DND-41 (cell line): ENCODE results near the gene ILK.

Source experiments
- ATAC-seq: fragments of 200-7000 bp; cut with Tn5 transposase; 3 replicates; pipeline ENCODE4 v1.9.1; 2021; ENCODE audit warnings: low read depth; ENCODE audit not compliant: insufficient read depth
- DNase-seq: peaks from one replicate; pipeline ENCODE4 v3.0.0-alpha.2; 2020
- H2AFZ ChIP-seq: 2 replicates; pipeline ENCODE4 v1.6.0; 2012; ENCODE audit warnings: low read depth, low read length
- H3K27ac ChIP-seq: 2 replicates; pipeline ENCODE4 v1.5.1; 2012; ENCODE audit warnings: low read length, inconsistent platforms
- H3K27me3 ChIP-seq: fragments of 200-600 bp; sonication (generic); 2 replicates; pipeline ENCODE4 v1.6.0; 2012; ENCODE audit warnings: low read length, mild to moderate bottlenecking, inconsistent platforms; ENCODE audit not compliant: insufficient read depth, poor library complexity
- H3K36me3 ChIP-seq: 2 replicates; pipeline ENCODE4 v1.5.1; 2012; ENCODE audit warnings: low read length, inconsistent platforms; ENCODE audit not compliant: insufficient read depth
- H3K4me1 ChIP-seq: 2 replicates; pipeline ENCODE4 v1.5.1; 2012; ENCODE audit warnings: mild to moderate bottlenecking, low read length; ENCODE audit not compliant: insufficient read depth
- H3K4me2 ChIP-seq: 2 replicates; pipeline ENCODE4 v1.6.0; 2012; ENCODE audit warnings: mild to moderate bottlenecking, moderate library complexity, low read length, inconsistent platforms; ENCODE audit not compliant: insufficient read depth
- H3K4me3 ChIP-seq, 2 experiments: fragments of 200-600 bp in 1 of 2; shearing (Covaris generic) in 1 of 2; 2 replicates each; pipeline ENCODE4 v1.5.1; 2012 to 2016; ENCODE audit warnings: inconsistent platforms in 2 of 2, low read length in 2 of 2, mild to moderate bottlenecking in 2 of 2, low read depth in 1 of 2, moderate library complexity in 1 of 2
- H3K79me2 ChIP-seq: 2 replicates; pipeline ENCODE4 v1.6.0; 2012; ENCODE audit warnings: low read length, inconsistent platforms; ENCODE audit not compliant: insufficient read depth
- H3K9ac ChIP-seq: 2 replicates; pipeline ENCODE4 v1.6.0; 2012; ENCODE audit warnings: low read depth, mild to moderate bottlenecking, inconsistent platforms, low read length, moderate library complexity
- H3K9me3 ChIP-seq: 2 replicates; pipeline ENCODE4 v1.5.1; 2012; ENCODE audit warnings: low read length, moderate library complexity, mild to moderate bottlenecking, inconsistent platforms; ENCODE audit not compliant: insufficient read depth, severe bottlenecking
- H4K20me1 ChIP-seq: 2 replicates; pipeline ENCODE4 v1.6.0; 2012; ENCODE audit warnings: low read length; ENCODE audit not compliant: insufficient read depth
- CTCF ChIP-seq: IDR thresholded peaks from 2 replicates; pipeline ENCODE4 v1.5.1; 2012; ENCODE audit warnings: borderline replicate concordance, low read length, moderate library complexity, mild to moderate bottlenecking; ENCODE audit not compliant: poor library complexity, severe bottlenecking; ENCODE audit errors: extremely low read depth
- EZH2 ChIP-seq: IDR thresholded peaks from 3 replicates; pipeline ENCODE4 v1.6.1; 2012; ENCODE audit warnings: borderline replicate concordance, low read depth, mild to moderate bottlenecking, moderate library complexity, low read length, inconsistent platforms; ENCODE audit not compliant: severe bottlenecking

Gene ILK

GRCh38 chr11:6576471-6577373, 26.9 kb upstream of the ILK start:
- Histone ChIP-seq H3K4me3 (no peak overlapping the region), H3K27ac (no peak overlapping the region), H3K4me2 (no peak overlapping the region), H4K20me1 (no peaks in the 10 kb centered on the region), H3K9me3 (no peaks in the 10 kb centered on the region), H3K27me3 (no peaks in the 10 kb centered on the region), H3K4me1 (no peaks in the 10 kb centered on the region), H3K79me2 (no peaks in the 10 kb centered on the region), H2AFZ (no peak overlapping the region), H3K36me3 (no peaks in the 10 kb centered on the region; the same call in 1 of the 2 replicates), H3K9ac (no peak overlapping the region)
- TF ChIP-seq CTCF (no peak), EZH2 (no peak)
- DNase-seq (peak; percentile 26), ATAC-seq (peak; percentile 65)

GRCh38 chr11:6578134-6578533, 25.4 kb upstream of the ILK start:
- Histone ChIP-seq H2AFZ (no peak overlapping the region), H3K36me3 (no peaks in the 10 kb centered on the region), H4K20me1 (no peaks in the 10 kb centered on the region), H3K4me2 (no peak overlapping the region), H3K4me1 (no peaks in the 10 kb centered on the region), H3K4me3 (no peak overlapping the region), H3K27me3 (no peaks in the 10 kb centered on the region), H3K79me2 (no peaks in the 10 kb centered on the region), H3K9me3 (no peaks in the 10 kb centered on the region), H3K9ac (no peak overlapping the region), H3K27ac (no peak overlapping the region)
- no peak for DNase-seq
- ATAC-seq: no peak
- TF ChIP-seq EZH2 (no peak), CTCF (no peak)

- Histone ChIP-seq H3K79me2 (no peaks in the 10 kb centered on the region), H3K4me2 (no peak overlapping the region), H3K27me3 (no peaks in the 10 kb centered on the region), H3K4me1 (no peaks in the 10 kb centered on the region), H3K9me3 (peaks cover 7% of the 10 kb centered on the region), H3K27ac (no peak overlapping the region), H4K20me1 (no peaks in the 10 kb centered on the region), H3K9ac (no peak overlapping the region), H2AFZ (no peak overlapping the region), H3K36me3 (no peaks in the 10 kb centered on the region), H3K4me3 (no peak overlapping the region)
- no peak for DNase-seq
- no peak for TF ChIP-seq CTCF
- TF ChIP-seq EZH2: no peak
- no peak for ATAC-seq
Measured at GRCh38 chr11:6579681-6580080, 23.9 kb upstream of the ILK start.
